ENCODE data around the gene STK32B. TPM values are rescaled to one million over a fixed set of nuclear protein-coding genes. Genes with fewer than 3 reads are reported as not detected.
"Not testable (repeated sequence)": the region's sequence is repeated elsewhere in the genome, so short reads cannot be mapped to it uniquely, and the experiment has no call there.

The STK32B gene
- total and polyA plus RNA-seq, 2 experiments from 2014 or later = 0.71 to 2.3 TPM

DNA sequence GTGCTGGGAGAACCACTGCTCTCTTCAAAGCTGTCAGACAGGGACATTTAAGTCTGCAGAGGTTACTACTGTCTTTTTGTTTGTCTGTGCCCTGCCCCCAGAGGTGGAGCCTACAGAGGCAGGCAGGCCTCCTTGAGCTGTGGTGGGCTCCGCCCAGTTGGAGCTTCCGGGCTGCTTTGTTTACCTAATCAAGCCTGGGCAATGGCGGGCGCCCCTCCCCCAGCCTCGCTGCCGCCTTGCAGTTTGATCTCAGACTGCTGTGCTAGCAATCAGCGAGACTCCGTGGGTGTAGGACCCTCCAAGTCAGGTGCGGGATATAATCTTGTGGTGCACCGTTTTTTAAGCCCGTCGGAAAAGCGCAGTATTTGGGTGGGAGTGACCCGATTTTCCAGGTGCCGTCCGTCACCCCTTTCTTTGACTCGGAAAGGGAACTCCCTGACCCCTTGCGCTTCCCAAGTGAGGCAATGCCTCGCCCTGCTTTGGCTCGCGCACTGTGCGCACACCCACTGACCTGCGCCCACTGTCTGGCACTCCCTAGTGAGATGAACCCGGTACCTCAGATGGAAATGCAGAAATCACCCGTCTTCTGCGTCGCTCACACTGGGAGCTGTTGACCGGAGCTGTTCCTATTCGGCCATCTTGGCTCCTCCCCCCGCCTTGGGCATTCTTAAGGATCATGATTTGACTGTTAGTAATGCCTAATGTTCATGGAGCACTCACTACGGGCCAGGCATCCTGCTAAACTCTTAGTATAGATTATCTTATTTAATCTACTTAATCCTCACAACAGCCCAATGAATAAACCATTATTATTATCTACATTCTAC lies 392.9 kb downstream of the STK32B start:
- not testable (repeated sequence) for H3K9me2 ChIP-seq (ENCODE audit: insufficient read depth); H3K36me3 Mint-ChIP-seq (ENCODE audit: low read depth); H3K27me3 Mint-ChIP-seq (ENCODE audit: insufficient read depth, low read depth, poor library complexity); H3K4me1 Mint-ChIP-seq; H3K27me3 ChIP-seq (ENCODE audit: insufficient read depth); H4K20me1 ChIP-seq (replicated peaks; ENCODE audit: insufficient read depth); H3F3A ChIP-seq (replicated peaks; ENCODE audit: low read depth); H3K36me3 ChIP-seq (ENCODE audit: insufficient read depth); H3K4me1 ChIP-seq (ENCODE audit: insufficient read depth); H3K27ac ChIP-seq (ENCODE audit: low read depth); H3K79me2 ChIP-seq (replicated peaks; ENCODE audit: insufficient read depth)
- H3K27ac Mint-ChIP-seq = peak overlapping the region; percentile 70
- ATAC-seq (peak; percentile 26; the same call in 1 of the 3 replicates), DNase-seq (ENCODE audit: low spot score) (peak; percentile 51)
- Histone ChIP-seq H3K4me2 (0 out of 2 replicates have a peak overlapping the region, but pooled peaks have one; percentile 8), H3K4me3 (peak overlapping the region; percentile 41; the same call in 1 of the 2 replicates), H2AFZ (peak overlapping the region; percentile 78; the same call in 1 of the 2 replicates)
- peak overlapping the region; percentile 58; the same call in 2 of the 3 replicates for H3K4me3 Mint-ChIP-seq
- peaks cover 18% of the 10 kb centered on the region; the same call in 2 of the 3 replicates for H3K9me3 Mint-ChIP-seq

GRCh38 chr4:5444918-5445517 lies 393.7 kb downstream of the STK32B start:
- H3K9me2 ChIP-seq (ENCODE audit: insufficient read depth) = no peaks in the 10 kb centered on the region
- peak overlapping the region; percentile 78; the same call in 1 of the 2 replicates for H2AFZ ChIP-seq
- TF ChIP-seq JUNB (IDR thresholded peaks at IDR 0.05; ENCODE audit: unreplicated experiment) (no peak), EZH2phosphoT487 (IDR thresholded peaks at IDR 0.05; ENCODE audit: unreplicated experiment) (no peak), NANOG (IDR thresholded peaks at IDR 0.05; ENCODE audit: borderline replicate concordance) (no peak), STAT1 (IDR thresholded peaks at IDR 0.05; ENCODE audit: unreplicated experiment) (no peak), CTCF (conservative IDR thresholded peaks at IDR 0.05; ENCODE audit: low read depth in 2 of 2) (no peak), EZH2 (IDR thresholded peaks at IDR 0.05; ENCODE audit: low read depth, unreplicated experiment) (no peak), ZNF114 (CRISPR knock-in tag; IDR thresholded peaks at IDR 0.05) (no peak)
- TF ChIP-seq, protein P1, sequence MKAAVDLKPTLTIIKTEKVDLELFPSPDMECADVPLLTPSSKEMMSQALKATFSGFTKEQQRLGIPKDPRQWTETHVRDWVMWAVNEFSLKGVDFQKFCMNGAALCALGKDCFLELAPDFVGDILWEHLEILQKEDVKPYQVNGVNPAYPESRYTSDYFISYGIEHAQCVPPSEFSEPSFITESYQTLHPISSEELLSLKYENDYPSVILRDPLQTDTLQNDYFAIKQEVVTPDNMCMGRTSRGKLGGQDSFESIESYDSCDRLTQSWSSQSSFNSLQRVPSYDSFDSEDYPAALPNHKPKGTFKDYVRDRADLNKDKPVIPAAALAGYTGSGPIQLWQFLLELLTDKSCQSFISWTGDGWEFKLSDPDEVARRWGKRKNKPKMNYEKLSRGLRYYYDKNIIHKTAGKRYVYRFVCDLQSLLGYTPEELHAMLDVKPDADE (IDR thresholded peaks at IDR 0.05) = no peak
- no peaks in the 10 kb centered on the region for H3F3A ChIP-seq (replicated peaks; ENCODE audit: low read depth)
- H3K4me1 ChIP-seq (ENCODE audit: insufficient read depth) = peaks cover 3% of the 10 kb centered on the region; the same call in 1 of the 2 replicates
- Mint-ChIP-seq H3K27me3 (ENCODE audit: insufficient read depth, low read depth, poor library complexity) (peaks cover 2% of the 10 kb centered on the region), H3K9me3 (peaks cover 13% of the 10 kb centered on the region; the same call in 2 of the 3 replicates), H3K4me1 (peaks cover 4% of the 10 kb centered on the region), H3K36me3 (ENCODE audit: low read depth) (peaks cover 3% of the 10 kb centered on the region; the same call in 1 of the 3 replicates), H3K4me3 (no peak overlapping the region), H3K27ac (no peak overlapping the region)
- H3K36me3 ChIP-seq (ENCODE audit: insufficient read depth) = no peaks in the 10 kb centered on the region
- H4K20me1 ChIP-seq (replicated peaks; ENCODE audit: insufficient read depth) = no peaks in the 10 kb centered on the region
- DNase-seq (ENCODE audit: low spot score) (no peak), ATAC-seq (no peak)
- H3K27me3 ChIP-seq (ENCODE audit: insufficient read depth) = no peaks in the 10 kb centered on the region
- no peak overlapping the region for H3K27ac ChIP-seq (ENCODE audit: low read depth)
- no peaks in the 10 kb centered on the region for H3K79me2 ChIP-seq (replicated peaks; ENCODE audit: insufficient read depth)
- H3K4me3 ChIP-seq = no peak overlapping the region
- 0 out of 2 replicates have a peak overlapping the region, but pooled peaks have one; percentile 8 for H3K4me2 ChIP-seq
